Spleen (tissue), 7 donors: ENCODE results near the gene BNIP2.

Experiments
- POLR2A ChIP-seq, 3 donors: fragments of 450-650 bp; IDR thresholded peaks; one replicate each; pipeline ENCODE4 v1.5.1; 2017; ENCODE audit warnings: antibody characterized with exemption in 3 of 3, mild to moderate bottlenecking in 1 of 3
- POLR2AphosphoS5 ChIP-seq, 3 donors: sonication (generic); formaldehyde crosslinking; IDR thresholded peaks; one replicate each; pipeline ENCODE4 v1.5.1; 2017; ENCODE audit warnings: antibody characterized with exemption in 3 of 3
- TF ChIP-seq, protein P1 (sequence below), 11 experiments: fragments of 200-600 bp in 7 of 11; fragments of 450-650 bp in 4 of 11; sonication (generic) in 4 of 11; IDR thresholded peaks in 8 of 11; conservative IDR thresholded peaks in 3 of 11; 1 replicate in 7 of 11; 2 replicates in 4 of 11; pipeline versions ENCODE4 v1.4.0 to v1.8.0; 2016 to 2021; ENCODE audit warnings: antibody characterized with exemption in 11 of 11, inconsistent platforms in 4 of 11, mild to moderate bottlenecking in 1 of 11
- donor health status: DM: no; HTN: no; CAD: no; lungs with moderate emphysema.
- donor health status: DM: no; HTN: no; CAD: no.
- donor health status: DM: no; HTN: no; CAD: no.

- TF ChIP-seq, protein P1, sequence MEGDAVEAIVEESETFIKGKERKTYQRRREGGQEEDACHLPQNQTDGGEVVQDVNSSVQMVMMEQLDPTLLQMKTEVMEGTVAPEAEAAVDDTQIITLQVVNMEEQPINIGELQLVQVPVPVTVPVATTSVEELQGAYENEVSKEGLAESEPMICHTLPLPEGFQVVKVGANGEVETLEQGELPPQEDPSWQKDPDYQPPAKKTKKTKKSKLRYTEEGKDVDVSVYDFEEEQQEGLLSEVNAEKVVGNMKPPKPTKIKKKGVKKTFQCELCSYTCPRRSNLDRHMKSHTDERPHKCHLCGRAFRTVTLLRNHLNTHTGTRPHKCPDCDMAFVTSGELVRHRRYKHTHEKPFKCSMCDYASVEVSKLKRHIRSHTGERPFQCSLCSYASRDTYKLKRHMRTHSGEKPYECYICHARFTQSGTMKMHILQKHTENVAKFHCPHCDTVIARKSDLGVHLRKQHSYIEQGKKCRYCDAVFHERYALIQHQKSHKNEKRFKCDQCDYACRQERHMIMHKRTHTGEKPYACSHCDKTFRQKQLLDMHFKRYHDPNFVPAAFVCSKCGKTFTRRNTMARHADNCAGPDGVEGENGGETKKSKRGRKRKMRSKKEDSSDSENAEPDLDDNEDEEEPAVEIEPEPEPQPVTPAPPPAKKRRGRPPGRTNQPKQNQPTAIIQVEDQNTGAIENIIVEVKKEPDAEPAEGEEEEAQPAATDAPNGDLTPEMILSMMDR (IDR thresholded peaks at IDR 0.05 in 8 of 11, conservative IDR thresholded peaks at IDR 0.05 in 3 of 11): no peak
- TF ChIP-seq POLR2A (IDR thresholded peaks at IDR 0.05): no peak
- no peak for TF ChIP-seq POLR2AphosphoS5 (IDR thresholded peaks at IDR 0.05)
Measured at GRCh38 chr15:59736181-59736580, 47.1 kb upstream of the BNIP2 start.
